GM23338 (cell line): ENCODE data around the gene FNDC3A. TPM values are rescaled to one million over a fixed set of nuclear protein-coding genes. Genes with fewer than 3 reads are reported as not detected.

Source experiments
- ATAC-seq: fragments of 200-7000 bp; cut with Tn5 transposase; 3 replicates; pipeline ENCODE4 v1.9.1; 2020
- DNase-seq: peaks from one replicate; pipeline ENCODE4 v3.0.0-alpha.2; 2015; ENCODE audit warnings: low spot score
- H2AFZ ChIP-seq: fragments of 200-600 bp; sonication (generic); 2 replicates; pipeline ENCODE4 v1.8.0; 2016; ENCODE audit warnings: antibody characterized with exemption, mild to moderate bottlenecking, moderate library complexity
- H3F3A ChIP-seq: fragments of 200-600 bp; sonication (generic); replicated peaks from 2 replicates; pipeline ENCODE4 v1.8.0; 2017; ENCODE audit warnings: antibody characterized with exemption, mixed run types, low read depth
- H3K27ac ChIP-seq: fragments of 200-600 bp; sonication (generic); 2 replicates; pipeline ENCODE4 v1.6.1; 2016; ENCODE audit warnings: low read depth
- H3K27me3 ChIP-seq: fragments of 200-600 bp; sonication (generic); 2 replicates; pipeline ENCODE4 v1.8.0; 2016; ENCODE audit warnings: mild to moderate bottlenecking, mixed run types, moderate library complexity; ENCODE audit not compliant: insufficient read depth
- H3K36me3 ChIP-seq: fragments of 200-600 bp; sonication (generic); 2 replicates; pipeline ENCODE4 v1.8.0; 2016; ENCODE audit warnings: mild to moderate bottlenecking; ENCODE audit not compliant: insufficient read depth
- H3K4me1 ChIP-seq: fragments of 200-600 bp; sonication (generic); 2 replicates; pipeline ENCODE4 v1.8.0; 2016; ENCODE audit warnings: mild to moderate bottlenecking, moderate library complexity; ENCODE audit not compliant: insufficient read depth
- H3K4me2 ChIP-seq: fragments of 200-600 bp; sonication (generic); 2 replicates; pipeline ENCODE4 v1.7.1; 2017; ENCODE audit warnings: mixed run types
- H3K4me3 ChIP-seq: fragments of 200-600 bp; sonication (generic); 2 replicates; pipeline ENCODE4 v1.6.1; 2016; ENCODE audit warnings: mixed run types
- H3K79me2 ChIP-seq: fragments of 200-600 bp; sonication (generic); replicated peaks from 2 replicates; pipeline ENCODE4 v1.8.0; 2017; ENCODE audit warnings: mild to moderate bottlenecking; ENCODE audit not compliant: insufficient read depth
- H3K9me2 ChIP-seq: fragments of 200-600 bp; sonication (generic); 2 replicates; pipeline ENCODE4 v1.8.0; 2017; ENCODE audit not compliant: insufficient read depth
- H4K20me1 ChIP-seq: fragments of 200-600 bp; sonication (generic); replicated peaks from 2 replicates; pipeline ENCODE4 v1.8.0; 2017; ENCODE audit warnings: mild to moderate bottlenecking; ENCODE audit not compliant: insufficient read depth
- H3K27ac Mint-ChIP-seq: 2 replicates; pipeline ENCODE4 v1.8.0; 2020; ENCODE audit warnings: inconsistent platforms, mild to moderate bottlenecking, moderate library complexity, mixed read lengths
- H3K27me3 Mint-ChIP-seq: 3 replicates; pipeline ENCODE4 v1.8.0; 2022; ENCODE audit warnings: low read depth, mild to moderate bottlenecking, moderate library complexity, mixed read lengths, inconsistent platforms; ENCODE audit not compliant: insufficient read depth, poor library complexity
- H3K36me3 Mint-ChIP-seq: 3 replicates; pipeline ENCODE4 v1.8.0; 2021; ENCODE audit warnings: low read depth, mild to moderate bottlenecking, inconsistent platforms, moderate library complexity, mixed read lengths
- H3K4me1 Mint-ChIP-seq: 3 replicates; pipeline ENCODE4 v1.8.0; 2020; ENCODE audit warnings: mild to moderate bottlenecking, inconsistent platforms, mixed read lengths
- H3K4me3 Mint-ChIP-seq: 3 replicates; pipeline ENCODE4 v1.8.0; 2021; ENCODE audit warnings: moderate library complexity, mild to moderate bottlenecking, inconsistent platforms, mixed read lengths
- H3K9me3 Mint-ChIP-seq: 3 replicates; pipeline ENCODE4 v1.8.0; 2020; ENCODE audit warnings: moderate library complexity, mild to moderate bottlenecking, inconsistent platforms, mixed read lengths
- CREB1 ChIP-seq: fragments of 250-450 bp; sonication (Bioruptor Pico); IDR thresholded peaks from 2 replicates; pipeline ENCODE4 v1.5.0; 2020; ENCODE audit warnings: low read depth, mild to moderate bottlenecking, moderate library complexity
- EZH2 ChIP-seq: fragments of 200-600 bp; sonication (generic); IDR thresholded peaks from one replicate; pipeline ENCODE4 v1.8.0; 2017; ENCODE audit warnings: antibody characterized with exemption, mild to moderate bottlenecking, low read depth; ENCODE audit not compliant: unreplicated experiment
- EZH2phosphoT487 ChIP-seq: fragments of 200-600 bp; sonication (generic); IDR thresholded peaks from one replicate; pipeline ENCODE4 v1.8.1; 2018; ENCODE audit warnings: antibody characterized with exemption; ENCODE audit not compliant: unreplicated experiment
- JUNB ChIP-seq: IDR thresholded peaks from one replicate; pipeline ENCODE4 v1.6.1; 2016; ENCODE audit warnings: antibody characterized with exemption; ENCODE audit not compliant: unreplicated experiment
- NANOG ChIP-seq: IDR thresholded peaks from 2 replicates; pipeline ENCODE4 v1.6.1; 2016; ENCODE audit warnings: antibody characterized with exemption, borderline replicate concordance
- POLR2AphosphoS5 ChIP-seq: IDR thresholded peaks from 2 replicates; pipeline ENCODE4 v1.6.1; 2016; ENCODE audit warnings: antibody characterized with exemption, low read depth
- STAT1 ChIP-seq: IDR thresholded peaks from one replicate; pipeline ENCODE4 v1.6.1; 2016; ENCODE audit warnings: antibody characterized with exemption; ENCODE audit not compliant: unreplicated experiment
- ZNF114 ChIP-seq: fragments of 250-450 bp; sonication (Bioruptor Pico); IDR thresholded peaks from 2 replicates; pipeline ENCODE4 v1.5.0; 2020; ENCODE audit warnings: mild to moderate bottlenecking, moderate library complexity
- ZNF331 ChIP-seq: fragments of 250-450 bp; sonication (Bioruptor Pico); IDR thresholded peaks from 2 replicates; pipeline ENCODE4 v1.5.0; 2020; ENCODE audit warnings: low read depth, mild to moderate bottlenecking, moderate library complexity
- polyA plus RNA-seq: library from polyadenylated mRNA; unstranded; fragments of >200 nt; fragmentation: Nextera tagmentation; extraction: Ambion mirVana; gene quantifications from 2 replicates; pipeline ENCODE4 v1.2.1, GENCODE V29; 2016
- total RNA-seq: library from RNA; depleted of rRNA; stranded (reverse); fragments of >200 nt; shearing (Covaris generic); gene quantifications from 2 replicates; pipeline ENCODE4 v1.2.3, GENCODE V29; 2014
- TF ChIP-seq, protein P1 (sequence below), 2 experiments: fragments of 200-600 bp in 1 of 2; sonication (generic) in 1 of 2; conservative IDR thresholded peaks; 2 replicates each; pipeline versions ENCODE4 v1.5.1 to v1.6.1; 2016 to 2017; ENCODE audit warnings: antibody characterized with exemption in 2 of 2, low read depth in 2 of 2, mild to moderate bottlenecking in 2 of 2, moderate library complexity in 1 of 2
- TF ChIP-seq, protein P2 (sequence below): IDR thresholded peaks from 2 replicates; pipeline ENCODE4 v1.6.1; 2016; ENCODE audit warnings: antibody characterized with exemption
- TF ChIP-seq, protein P3 (sequence below): IDR thresholded peaks from one replicate; pipeline ENCODE4 v1.6.1; 2018; ENCODE audit warnings: antibody characterized with exemption; ENCODE audit not compliant: unreplicated experiment
- TF ChIP-seq, protein P4 (sequence below): fragments of 250-450 bp; sonication (Bioruptor Pico); IDR thresholded peaks from 2 replicates; pipeline ENCODE4 v1.5.0; 2020; ENCODE audit warnings: mild to moderate bottlenecking, moderate library complexity

The FNDC3A gene
- total and polyA plus RNA-seq, 2 experiments from 2014 or later = 10.3 to 31.1 TPM

DNA sequence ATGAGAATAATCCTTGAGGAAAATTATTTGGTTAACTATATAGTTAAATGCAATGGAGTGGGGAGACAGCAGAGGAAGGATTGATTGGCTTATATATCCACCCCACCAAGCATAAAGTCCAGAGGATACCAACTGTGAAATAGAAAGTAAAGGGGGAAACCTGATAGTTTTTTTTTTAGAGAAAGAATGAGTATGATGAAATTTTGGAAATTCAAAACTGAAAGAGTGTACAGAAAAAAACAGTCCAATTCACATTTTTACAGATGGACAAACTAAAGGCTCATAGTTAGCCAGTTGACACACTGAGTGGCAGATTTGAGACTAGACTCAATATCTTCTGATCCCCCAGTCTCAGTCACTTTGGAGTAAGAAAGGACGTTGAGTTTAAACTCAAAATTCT lies 51.1 kb downstream of the FNDC3A start:
- peaks cover 6% of the 10 kb centered on the region; the same call in 1 of the 2 replicates for H3K4me1 ChIP-seq
- H3K27me3 ChIP-seq = no peaks in the 10 kb centered on the region
- Mint-ChIP-seq H3K4me3 (no peak overlapping the region), H3K9me3 (no peaks in the 10 kb centered on the region), H3K27ac (no peak overlapping the region), H3K36me3 (peaks cover 19% of the 10 kb centered on the region; the same call in 2 of the 3 replicates), H3K27me3 (no peaks in the 10 kb centered on the region), H3K4me1 (peaks cover 5% of the 10 kb centered on the region)
- no peaks in the 10 kb centered on the region for H4K20me1 ChIP-seq
- H3K27ac ChIP-seq = no peak overlapping the region
- H3K4me3 ChIP-seq = no peak overlapping the region
- ATAC-seq (no peak), DNase-seq (no peak)
- no peak overlapping the region for H3K4me2 ChIP-seq
- no peaks in the 10 kb centered on the region for H3F3A ChIP-seq
- H3K79me2 ChIP-seq = no peaks in the 10 kb centered on the region
- H2AFZ ChIP-seq = no peak overlapping the region
- H3K9me2 ChIP-seq = no peaks in the 10 kb centered on the region
- TF ChIP-seq, protein P1, sequence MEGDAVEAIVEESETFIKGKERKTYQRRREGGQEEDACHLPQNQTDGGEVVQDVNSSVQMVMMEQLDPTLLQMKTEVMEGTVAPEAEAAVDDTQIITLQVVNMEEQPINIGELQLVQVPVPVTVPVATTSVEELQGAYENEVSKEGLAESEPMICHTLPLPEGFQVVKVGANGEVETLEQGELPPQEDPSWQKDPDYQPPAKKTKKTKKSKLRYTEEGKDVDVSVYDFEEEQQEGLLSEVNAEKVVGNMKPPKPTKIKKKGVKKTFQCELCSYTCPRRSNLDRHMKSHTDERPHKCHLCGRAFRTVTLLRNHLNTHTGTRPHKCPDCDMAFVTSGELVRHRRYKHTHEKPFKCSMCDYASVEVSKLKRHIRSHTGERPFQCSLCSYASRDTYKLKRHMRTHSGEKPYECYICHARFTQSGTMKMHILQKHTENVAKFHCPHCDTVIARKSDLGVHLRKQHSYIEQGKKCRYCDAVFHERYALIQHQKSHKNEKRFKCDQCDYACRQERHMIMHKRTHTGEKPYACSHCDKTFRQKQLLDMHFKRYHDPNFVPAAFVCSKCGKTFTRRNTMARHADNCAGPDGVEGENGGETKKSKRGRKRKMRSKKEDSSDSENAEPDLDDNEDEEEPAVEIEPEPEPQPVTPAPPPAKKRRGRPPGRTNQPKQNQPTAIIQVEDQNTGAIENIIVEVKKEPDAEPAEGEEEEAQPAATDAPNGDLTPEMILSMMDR (conservative IDR thresholded peaks at IDR 0.05; ENCODE audit: low read depth in 2 of 2) = no peak
- TF ChIP-seq POLR2AphosphoS5 = no peak
- TF ChIP-seq ZNF331 = no peak
- no peak for TF ChIP-seq JUNB
- TF ChIP-seq STAT1 = no peak
- no peak for TF ChIP-seq NANOG
- TF ChIP-seq ZNF114 (CRISPR knock-in tag) = no peak
- TF ChIP-seq CREB1 (CRISPR knock-in tag) = no peak
- no peak for TF ChIP-seq EZH2phosphoT487
- TF ChIP-seq, protein P2, sequence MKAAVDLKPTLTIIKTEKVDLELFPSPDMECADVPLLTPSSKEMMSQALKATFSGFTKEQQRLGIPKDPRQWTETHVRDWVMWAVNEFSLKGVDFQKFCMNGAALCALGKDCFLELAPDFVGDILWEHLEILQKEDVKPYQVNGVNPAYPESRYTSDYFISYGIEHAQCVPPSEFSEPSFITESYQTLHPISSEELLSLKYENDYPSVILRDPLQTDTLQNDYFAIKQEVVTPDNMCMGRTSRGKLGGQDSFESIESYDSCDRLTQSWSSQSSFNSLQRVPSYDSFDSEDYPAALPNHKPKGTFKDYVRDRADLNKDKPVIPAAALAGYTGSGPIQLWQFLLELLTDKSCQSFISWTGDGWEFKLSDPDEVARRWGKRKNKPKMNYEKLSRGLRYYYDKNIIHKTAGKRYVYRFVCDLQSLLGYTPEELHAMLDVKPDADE = no peak
- TF ChIP-seq, protein P3, sequence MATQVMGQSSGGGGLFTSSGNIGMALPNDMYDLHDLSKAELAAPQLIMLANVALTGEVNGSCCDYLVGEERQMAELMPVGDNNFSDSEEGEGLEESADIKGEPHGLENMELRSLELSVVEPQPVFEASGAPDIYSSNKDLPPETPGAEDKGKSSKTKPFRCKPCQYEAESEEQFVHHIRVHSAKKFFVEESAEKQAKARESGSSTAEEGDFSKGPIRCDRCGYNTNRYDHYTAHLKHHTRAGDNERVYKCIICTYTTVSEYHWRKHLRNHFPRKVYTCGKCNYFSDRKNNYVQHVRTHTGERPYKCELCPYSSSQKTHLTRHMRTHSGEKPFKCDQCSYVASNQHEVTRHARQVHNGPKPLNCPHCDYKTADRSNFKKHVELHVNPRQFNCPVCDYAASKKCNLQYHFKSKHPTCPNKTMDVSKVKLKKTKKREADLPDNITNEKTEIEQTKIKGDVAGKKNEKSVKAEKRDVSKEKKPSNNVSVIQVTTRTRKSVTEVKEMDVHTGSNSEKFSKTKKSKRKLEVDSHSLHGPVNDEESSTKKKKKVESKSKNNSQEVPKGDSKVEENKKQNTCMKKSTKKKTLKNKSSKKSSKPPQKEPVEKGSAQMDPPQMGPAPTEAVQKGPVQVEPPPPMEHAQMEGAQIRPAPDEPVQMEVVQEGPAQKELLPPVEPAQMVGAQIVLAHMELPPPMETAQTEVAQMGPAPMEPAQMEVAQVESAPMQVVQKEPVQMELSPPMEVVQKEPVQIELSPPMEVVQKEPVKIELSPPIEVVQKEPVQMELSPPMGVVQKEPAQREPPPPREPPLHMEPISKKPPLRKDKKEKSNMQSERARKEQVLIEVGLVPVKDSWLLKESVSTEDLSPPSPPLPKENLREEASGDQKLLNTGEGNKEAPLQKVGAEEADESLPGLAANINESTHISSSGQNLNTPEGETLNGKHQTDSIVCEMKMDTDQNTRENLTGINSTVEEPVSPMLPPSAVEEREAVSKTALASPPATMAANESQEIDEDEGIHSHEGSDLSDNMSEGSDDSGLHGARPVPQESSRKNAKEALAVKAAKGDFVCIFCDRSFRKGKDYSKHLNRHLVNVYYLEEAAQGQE = no peak
- TF ChIP-seq, protein P4, sequence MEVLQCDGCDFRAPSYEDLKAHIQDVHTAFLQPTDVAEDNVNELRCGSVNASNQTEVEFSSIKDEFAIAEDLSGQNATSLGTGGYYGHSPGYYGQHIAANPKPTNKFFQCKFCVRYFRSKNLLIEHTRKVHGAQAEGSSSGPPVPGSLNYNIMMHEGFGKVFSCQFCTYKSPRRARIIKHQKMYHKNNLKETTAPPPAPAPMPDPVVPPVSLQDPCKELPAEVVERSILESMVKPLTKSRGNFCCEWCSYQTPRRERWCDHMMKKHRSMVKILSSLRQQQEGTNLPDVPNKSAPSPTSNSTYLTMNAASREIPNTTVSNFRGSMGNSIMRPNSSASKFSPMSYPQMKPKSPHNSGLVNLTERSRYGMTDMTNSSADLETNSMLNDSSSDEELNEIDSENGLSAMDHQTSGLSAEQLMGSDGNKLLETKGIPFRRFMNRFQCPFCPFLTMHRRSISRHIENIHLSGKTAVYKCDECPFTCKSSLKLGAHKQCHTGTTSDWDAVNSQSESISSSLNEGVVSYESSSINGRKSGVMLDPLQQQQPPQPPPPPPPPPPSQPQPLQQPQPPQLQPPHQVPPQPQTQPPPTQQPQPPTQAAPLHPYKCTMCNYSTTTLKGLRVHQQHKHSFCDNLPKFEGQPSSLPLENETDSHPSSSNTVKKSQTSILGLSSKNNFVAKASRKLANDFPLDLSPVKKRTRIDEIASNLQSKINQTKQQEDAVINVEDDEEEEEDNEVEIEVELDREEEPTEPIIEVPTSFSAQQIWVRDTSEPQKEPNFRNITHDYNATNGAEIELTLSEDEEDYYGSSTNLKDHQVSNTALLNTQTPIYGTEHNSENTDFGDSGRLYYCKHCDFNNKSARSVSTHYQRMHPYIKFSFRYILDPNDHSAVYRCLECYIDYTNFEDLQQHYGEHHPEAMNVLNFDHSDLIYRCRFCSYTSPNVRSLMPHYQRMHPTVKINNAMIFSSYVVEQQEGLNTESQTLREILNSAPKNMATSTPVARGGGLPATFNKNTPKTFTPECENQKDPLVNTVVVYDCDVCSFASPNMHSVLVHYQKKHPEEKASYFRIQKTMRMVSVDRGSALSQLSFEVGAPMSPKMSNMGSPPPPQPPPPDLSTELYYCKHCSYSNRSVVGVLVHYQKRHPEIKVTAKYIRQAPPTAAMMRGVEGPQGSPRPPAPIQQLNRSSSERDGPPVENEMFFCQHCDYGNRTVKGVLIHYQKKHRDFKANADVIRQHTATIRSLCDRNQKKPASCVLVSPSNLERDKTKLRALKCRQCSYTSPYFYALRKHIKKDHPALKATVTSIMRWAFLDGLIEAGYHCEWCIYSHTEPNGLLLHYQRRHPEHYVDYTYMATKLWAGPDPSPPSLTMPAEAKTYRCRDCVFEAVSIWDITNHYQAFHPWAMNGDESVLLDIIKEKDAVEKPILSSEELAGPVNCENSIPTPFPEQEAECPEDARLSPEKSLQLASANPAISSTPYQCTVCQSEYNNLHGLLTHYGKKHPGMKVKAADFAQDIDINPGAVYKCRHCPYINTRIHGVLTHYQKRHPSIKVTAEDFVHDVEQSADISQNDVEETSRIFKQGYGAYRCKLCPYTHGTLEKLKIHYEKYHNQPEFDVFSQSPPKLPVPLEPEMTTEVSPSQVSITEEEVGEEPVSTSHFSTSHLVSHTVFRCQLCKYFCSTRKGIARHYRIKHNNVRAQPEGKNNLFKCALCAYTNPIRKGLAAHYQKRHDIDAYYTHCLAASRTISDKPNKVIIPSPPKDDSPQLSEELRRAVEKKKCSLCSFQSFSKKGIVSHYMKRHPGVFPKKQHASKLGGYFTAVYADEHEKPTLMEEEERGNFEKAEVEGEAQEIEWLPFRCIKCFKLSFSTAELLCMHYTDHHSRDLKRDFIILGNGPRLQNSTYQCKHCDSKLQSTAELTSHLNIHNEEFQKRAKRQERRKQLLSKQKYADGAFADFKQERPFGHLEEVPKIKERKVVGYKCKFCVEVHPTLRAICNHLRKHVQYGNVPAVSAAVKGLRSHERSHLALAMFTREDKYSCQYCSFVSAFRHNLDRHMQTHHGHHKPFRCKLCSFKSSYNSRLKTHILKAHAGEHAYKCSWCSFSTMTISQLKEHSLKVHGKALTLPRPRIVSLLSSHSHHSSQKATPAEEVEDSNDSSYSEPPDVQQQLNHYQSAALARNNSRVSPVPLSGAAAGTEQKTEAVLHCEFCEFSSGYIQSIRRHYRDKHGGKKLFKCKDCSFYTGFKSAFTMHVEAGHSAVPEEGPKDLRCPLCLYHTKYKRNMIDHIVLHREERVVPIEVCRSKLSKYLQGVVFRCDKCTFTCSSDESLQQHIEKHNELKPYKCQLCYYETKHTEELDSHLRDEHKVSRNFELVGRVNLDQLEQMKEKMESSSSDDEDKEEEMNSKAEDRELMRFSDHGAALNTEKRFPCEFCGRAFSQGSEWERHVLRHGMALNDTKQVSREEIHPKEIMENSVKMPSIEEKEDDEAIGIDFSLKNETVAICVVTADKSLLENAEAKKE (CRISPR knock-in tag) = no peak
- no peak for TF ChIP-seq EZH2
- no peaks in the 10 kb centered on the region for H3K36me3 ChIP-seq
